Heart left ventricle (tissue), 13 donors: ENCODE results near the gene CCDC66.

Source experiments
- POLR2A ChIP-seq, 2 donors: fragments of 450-650 bp; IDR thresholded peaks; one replicate each; pipeline ENCODE4 v1.6.1; 2017; ENCODE audit warnings: antibody characterized with exemption in 2 of 2, mild to moderate bottlenecking in 2 of 2, moderate library complexity in 2 of 2
- TF ChIP-seq, protein P1 (sequence below), 12 donors: fragments of 200-600 bp; sonication (generic) in 4 of 12; IDR thresholded peaks; one replicate each; pipeline versions ENCODE4 v1.5.0 to v1.8.0; 2018 to 2022; ENCODE audit warnings: antibody characterized with exemption in 12 of 12, mild to moderate bottlenecking in 5 of 12
- donor health status: ischemic (EF 13 %, LVEDD 7.1; RV severe dilation, severe dysfunction).
- donor health status: DM: no; HTN: yes; CAD: no.
- donor health status: DM: no; HTN: no; CAD: no.
- donor health status: ischemic (EF 25% LVEDD 6.9; RV normal size, moderate dysfunction).
- donor health status: ischemic (EF 25% LVEDD 5.7; RV mildly dilated, moderate dysfunction).
- donor health status: ischemic (EF 35%, LVEDD 5.7; RV mildly dilated, moderate dysfunction).
- donor health status: nonischemic (EF 11% LVEDD 7.7; RV severe dilation, severe dysfunction).
- donor health status: DM: yes; HTN: yes; CAD: no.
- donor health status: PGD.
- donor health status: ischemic (EF 29% LVEDD 5.4; RV normal size, mild dysfunction).
- donor health status: nonischemic (EF 23%, LVEDD 6.1; RV moderate dilation, normal function).

DNA sequence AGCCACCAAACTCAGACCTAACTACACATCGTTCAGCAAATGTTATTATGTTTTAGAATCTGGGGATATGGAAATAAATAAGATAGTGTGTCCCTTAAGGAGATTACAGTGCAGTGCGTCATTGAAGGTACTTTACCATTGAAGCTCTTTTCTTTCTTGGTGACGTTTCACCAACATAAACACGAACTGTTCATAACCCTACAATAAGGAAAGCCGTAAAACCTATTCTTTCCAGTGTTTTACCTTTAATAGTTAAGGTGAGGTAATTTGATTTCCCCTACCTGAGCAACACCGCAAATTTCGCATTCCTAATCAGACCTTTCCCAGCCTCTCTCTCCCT, 826 bp downstream of the CCDC66 start:
- TF ChIP-seq, protein P1, sequence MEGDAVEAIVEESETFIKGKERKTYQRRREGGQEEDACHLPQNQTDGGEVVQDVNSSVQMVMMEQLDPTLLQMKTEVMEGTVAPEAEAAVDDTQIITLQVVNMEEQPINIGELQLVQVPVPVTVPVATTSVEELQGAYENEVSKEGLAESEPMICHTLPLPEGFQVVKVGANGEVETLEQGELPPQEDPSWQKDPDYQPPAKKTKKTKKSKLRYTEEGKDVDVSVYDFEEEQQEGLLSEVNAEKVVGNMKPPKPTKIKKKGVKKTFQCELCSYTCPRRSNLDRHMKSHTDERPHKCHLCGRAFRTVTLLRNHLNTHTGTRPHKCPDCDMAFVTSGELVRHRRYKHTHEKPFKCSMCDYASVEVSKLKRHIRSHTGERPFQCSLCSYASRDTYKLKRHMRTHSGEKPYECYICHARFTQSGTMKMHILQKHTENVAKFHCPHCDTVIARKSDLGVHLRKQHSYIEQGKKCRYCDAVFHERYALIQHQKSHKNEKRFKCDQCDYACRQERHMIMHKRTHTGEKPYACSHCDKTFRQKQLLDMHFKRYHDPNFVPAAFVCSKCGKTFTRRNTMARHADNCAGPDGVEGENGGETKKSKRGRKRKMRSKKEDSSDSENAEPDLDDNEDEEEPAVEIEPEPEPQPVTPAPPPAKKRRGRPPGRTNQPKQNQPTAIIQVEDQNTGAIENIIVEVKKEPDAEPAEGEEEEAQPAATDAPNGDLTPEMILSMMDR (IDR thresholded peaks at IDR 0.05), result peak in 1 of 12 donors; percentile 3
- TF ChIP-seq POLR2A (IDR thresholded peaks at IDR 0.05), result no peak
